ENCODE results near the gene CDH4.

- TF ChIP-seq CTCF (IDR thresholded peaks at IDR 0.05) (no peak), POLR2A (IDR thresholded peaks at IDR 0.05) (no peak)
Observed at GRCh38 chr20:61902221-61902869, 650.3 kb downstream of the CDH4 start.
